SK-N-SH treated with all-trans-retinoic acid at 6 μM for 48 hours (cell line): ENCODE results near the gene BOK.

Source experiments
- ARNTL ChIP-seq: fragments of 450-650 bp; formaldehyde crosslinking; IDR thresholded peaks from 2 replicates; pipeline ENCODE4 v1.5.0; 2020; ENCODE audit warnings: low read depth, mild to moderate bottlenecking, moderate library complexity, borderline replicate concordance
- BACH2 ChIP-seq: fragments of 250-450 bp; sonication (Bioruptor Pico); IDR thresholded peaks from 2 replicates; pipeline ENCODE4 v1.9.0; 2021; ENCODE audit warnings: mild to moderate bottlenecking, borderline replicate concordance
- CSRNP3 ChIP-seq: fragments of 250-450 bp; sonication (Bioruptor Pico); IDR thresholded peaks from 2 replicates; pipeline ENCODE4 v1.5.1; 2021; ENCODE audit warnings: mild to moderate bottlenecking, moderate library complexity
- PATZ1 ChIP-seq: fragments of 250-450 bp; sonication (Bioruptor Pico); IDR thresholded peaks from 2 replicates; pipeline ENCODE4 v1.8.0; 2020; ENCODE audit warnings: mild to moderate bottlenecking, moderate library complexity, borderline replicate concordance
- RARB ChIP-seq: fragments of 250-450 bp; sonication (Bioruptor Pico); IDR thresholded peaks from 2 replicates; pipeline ENCODE4 v1.8.0; 2021; ENCODE audit warnings: mild to moderate bottlenecking, moderate library complexity
- SNAI2 ChIP-seq: fragments of 250-450 bp; sonication (Bioruptor Pico); IDR thresholded peaks from 2 replicates; pipeline ENCODE4 v1.5.0; 2020; ENCODE audit warnings: mild to moderate bottlenecking, moderate library complexity
- TCF4 ChIP-seq: fragments of 250-450 bp; sonication (Bioruptor Pico); IDR thresholded peaks from 2 replicates; pipeline ENCODE4 v1.8.0; 2021; ENCODE audit warnings: mild to moderate bottlenecking, moderate library complexity, borderline replicate concordance
- TSHZ2 ChIP-seq: fragments of 250-450 bp; sonication (Bioruptor Pico); IDR thresholded peaks from 2 replicates; pipeline ENCODE4 v1.5.0; 2020; ENCODE audit warnings: mild to moderate bottlenecking, moderate library complexity
- ZFP3 ChIP-seq: fragments of 250-450 bp; sonication (Bioruptor Pico); IDR thresholded peaks from 2 replicates; pipeline ENCODE4 v1.5.0; 2020; ENCODE audit warnings: mild to moderate bottlenecking, moderate library complexity
- ZFP30 ChIP-seq: fragments of 450-650 bp; formaldehyde crosslinking; IDR thresholded peaks from 2 replicates; pipeline ENCODE4 v1.5.0; 2022; ENCODE audit warnings: mild to moderate bottlenecking, moderate library complexity
- ZNF565 ChIP-seq: fragments of 450-650 bp; formaldehyde crosslinking; conservative IDR thresholded peaks from 2 replicates; pipeline ENCODE4 v1.5.0; 2020; ENCODE audit warnings: low read depth, mild to moderate bottlenecking, moderate library complexity

GRCh38 chr2:241548451-241548835 lies 10.1 kb upstream of the BOK start:
- TF ChIP-seq ZFP30 (CRISPR knock-in tag) (no peak), SNAI2 (CRISPR knock-in tag) (no peak), CSRNP3 (no peak), ZNF565 (no peak), PATZ1 (no peak), BACH2 (CRISPR knock-in tag) (no peak), ZFP3 (CRISPR knock-in tag) (no peak), TCF4 (CRISPR knock-in tag) (no peak), RARB (CRISPR knock-in tag) (no peak), TSHZ2 (CRISPR knock-in tag) (no peak), ARNTL (CRISPR knock-in tag) (no peak)
